Measurements from ENCODE around the gene PSMD2. TPM values are rescaled to one million over a fixed set of nuclear protein-coding genes. Genes with fewer than 3 reads are reported as not detected.

PSMD2 gene
- 100 to 1,000 TPM; 252 to 356 (median 274) TPM for total RNA-seq

DNA sequence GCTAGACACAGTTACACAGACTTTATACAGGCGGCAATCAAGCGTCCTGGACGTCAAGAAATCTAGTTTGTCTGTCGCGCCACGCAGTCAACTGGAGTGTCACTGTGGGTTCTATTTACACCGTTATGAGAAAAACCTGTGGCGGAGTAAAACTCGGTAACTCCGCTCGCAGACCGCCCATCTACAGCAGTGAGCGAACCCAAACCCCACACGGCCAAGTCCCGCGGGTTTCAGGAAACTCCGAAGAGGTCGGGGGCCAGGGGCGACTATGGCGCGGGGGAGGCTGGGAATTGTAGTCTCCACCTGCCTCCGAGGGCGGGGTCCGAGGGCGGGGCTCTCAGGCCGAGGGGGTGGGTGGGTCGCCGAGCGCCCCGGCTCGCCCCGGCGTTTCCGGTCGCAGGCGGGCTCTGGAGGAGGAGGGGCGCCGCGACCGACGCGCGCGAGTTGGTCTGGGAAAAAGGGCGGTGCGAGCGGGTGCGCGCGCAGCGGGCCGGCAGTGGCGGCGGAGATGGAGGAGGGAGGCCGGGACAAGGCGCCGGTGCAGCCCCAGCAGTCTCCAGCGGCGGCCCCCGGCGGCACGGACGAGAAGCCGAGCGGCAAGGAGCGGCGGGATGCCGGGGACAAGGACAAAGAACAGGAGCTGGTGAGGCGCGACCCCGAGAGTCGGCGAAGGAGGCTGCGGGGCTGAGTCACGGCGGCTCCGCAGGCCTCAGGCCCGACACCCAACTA is at the start of gene PSMD2:
Gene PSMD2 (plus strand): TSS at position 483 of the 729 bp plus-strand sequence. CDS start 26 bp downstream, at position 509.
- Histone ChIP-seq H3K4me1 (peaks cover 14 to 37% (median 23%) of the 10 kb centered on the region in 4 donors), H3K27me3 (no peaks in the 10 kb centered on the region), H3K4me3 (peak within 1 kb of the TSS; percentile 81 to 90 (median 83)), H3K36me3 (peaks cover 26 to 39% (median 37%) of the 10 kb centered on the region in 4 donors), H3K27ac (replicated peaks in 1 of 4) (peak within 1 kb of the TSS; percentile 78 to 88 (median 82)), H3K9me3 (no peaks in the 10 kb centered on the region)
- peak; percentile 99 for DNase-seq (ENCODE audit: extremely low spot score)
- peak; percentile 76 for TF ChIP-seq POLR2A (IDR thresholded peaks at IDR 0.05; ENCODE audit: low read depth)
- TF ChIP-seq CTCF (IDR thresholded peaks at IDR 0.05) = no peak
- no peak for TF ChIP-seq EP300 (IDR thresholded peaks at IDR 0.05)
- TF ChIP-seq POLR2AphosphoS5 (IDR thresholded peaks at IDR 0.05) = peak; percentile 91 to 93
- 0% methylated on average over 27 of the region's 78 CpGs for WGBS
- intact Hi-C loops (cut with DNase I) = loop anchor here (5.0 kb wide), 1 partner anchor 112 kb away; the partner anchor contains the start of gene ABCF3

GRCh38 chr3:184249412-184250166 is 49.5 kb upstream of the PSMD2 start, which contains the start of gene EEF1AKMT4:
TSS of gene EEF1AKMT4 (plus strand) at chr3:184249672. CDS start at chr3:184249695, 23 bp downstream.
- intact Hi-C loops (cut with DNase I) = loop anchor here (5.0 to 10.0 kb wide), 5 partner anchors 62 to 355 kb away; partner anchors contain the start of genes ABCC5 and ABCF3

GRCh38 chr3:184250167-184250828 is 48.7 kb upstream of the PSMD2 start:
- intact Hi-C loops (cut with DNase I) = loop anchor here (5.0 to 10.0 kb wide), 3 partner anchors 103 to 355 kb away; no protein-coding TSS in a partner anchor

More at GRCh38 chr3:184249412-184250166, 49.5 kb upstream of the PSMD2 start, which contains the start of gene EEF1AKMT4:
- Histone ChIP-seq H3K4me3 (peak within 1 kb of the TSS; percentile 77 to 93 (median 86)), H3K9me3 (no peaks in the 10 kb centered on the region), H3K27me3 (no peaks in the 10 kb centered on the region), H3K27ac (replicated peaks in 1 of 4) (peak within 1 kb of the TSS; percentile 74 to 84 (median 81)), H3K36me3 (peaks cover 11 to 13% (median 12%) of the 10 kb centered on the region in 4 donors), H3K4me1 (peaks cover 14 to 35% (median 23%) of the 10 kb centered on the region in 4 donors)
- DNase-seq (ENCODE audit: extremely low spot score) = peak; percentile 99
- TF ChIP-seq CTCF (IDR thresholded peaks at IDR 0.05) (peak; percentile 40 to 64 (median 49)), POLR2AphosphoS5 (IDR thresholded peaks at IDR 0.05) (peak in 1 of 2 donors; percentile 85), POLR2A (IDR thresholded peaks at IDR 0.05; ENCODE audit: low read depth) (no peak), EP300 (IDR thresholded peaks at IDR 0.05) (no peak)
- WGBS = 5% methylated on average over 7 of the region's 54 CpGs

More at GRCh38 chr3:184250167-184250828, 48.7 kb upstream of the PSMD2 start:
- H3K36me3 ChIP-seq = peaks cover 4 to 6% (median 5%) of the 10 kb centered on the region in 4 donors
- WGBS = 16% methylated on average over 18 of the region's 20 CpGs
- peak overlapping the region; percentile 74 to 84 (median 81) for H3K27ac ChIP-seq (replicated peaks in 1 of 4)
- H3K27me3 ChIP-seq = no peaks in the 10 kb centered on the region
- peak; percentile 96 for DNase-seq (ENCODE audit: extremely low spot score)
- TF ChIP-seq EP300 (IDR thresholded peaks at IDR 0.05) (no peak), POLR2AphosphoS5 (IDR thresholded peaks at IDR 0.05) (peak in 1 of 2 donors; percentile 45), CTCF (IDR thresholded peaks at IDR 0.05) (peak; percentile 87 to 98 (median 91))
- peaks cover 14 to 35% (median 23%) of the 10 kb centered on the region in 4 donors for H3K4me1 ChIP-seq
- peak overlapping the region; percentile 77 to 93 (median 86) for H3K4me3 ChIP-seq
- H3K9me3 ChIP-seq = no peaks in the 10 kb centered on the region

All from esophagus muscularis mucosa (tissue), 4 donors.